ENCODE data around the gene RXRA.

- TF ChIP-seq CTCF (IDR thresholded peaks at IDR 0.05): no peak
- TF ChIP-seq POLR2A (IDR thresholded peaks at IDR 0.05): no peak
These were observed 29.2 kb upstream of the RXRA start for GRCh38 chr9:134297083-134297410.
